ENCODE results near the gene SSRP1.

- TF ChIP-seq POLR2A (IDR thresholded peaks at IDR 0.05), result no peak
- TF ChIP-seq, protein P1, sequence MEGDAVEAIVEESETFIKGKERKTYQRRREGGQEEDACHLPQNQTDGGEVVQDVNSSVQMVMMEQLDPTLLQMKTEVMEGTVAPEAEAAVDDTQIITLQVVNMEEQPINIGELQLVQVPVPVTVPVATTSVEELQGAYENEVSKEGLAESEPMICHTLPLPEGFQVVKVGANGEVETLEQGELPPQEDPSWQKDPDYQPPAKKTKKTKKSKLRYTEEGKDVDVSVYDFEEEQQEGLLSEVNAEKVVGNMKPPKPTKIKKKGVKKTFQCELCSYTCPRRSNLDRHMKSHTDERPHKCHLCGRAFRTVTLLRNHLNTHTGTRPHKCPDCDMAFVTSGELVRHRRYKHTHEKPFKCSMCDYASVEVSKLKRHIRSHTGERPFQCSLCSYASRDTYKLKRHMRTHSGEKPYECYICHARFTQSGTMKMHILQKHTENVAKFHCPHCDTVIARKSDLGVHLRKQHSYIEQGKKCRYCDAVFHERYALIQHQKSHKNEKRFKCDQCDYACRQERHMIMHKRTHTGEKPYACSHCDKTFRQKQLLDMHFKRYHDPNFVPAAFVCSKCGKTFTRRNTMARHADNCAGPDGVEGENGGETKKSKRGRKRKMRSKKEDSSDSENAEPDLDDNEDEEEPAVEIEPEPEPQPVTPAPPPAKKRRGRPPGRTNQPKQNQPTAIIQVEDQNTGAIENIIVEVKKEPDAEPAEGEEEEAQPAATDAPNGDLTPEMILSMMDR (IDR thresholded peaks at IDR 0.05), result no peak
These were observed 29.4 kb upstream of the SSRP1 start for GRCh38 chr11:57364851-57365660.

All from heart left ventricle (tissue), 13 donors.